HG03354 (cell line): ENCODE data around the gene CPA3.

Experiments used
- ATAC-seq: cut with Tn5 transposase; IDR thresholded peaks from one replicate; pipeline ENCODE4 v1.9.1; 2021; ENCODE audit warnings: mild to moderate bottlenecking; ENCODE audit not compliant: unreplicated experiment, poor library complexity, severe bottlenecking

CPA3 gene

DNA sequence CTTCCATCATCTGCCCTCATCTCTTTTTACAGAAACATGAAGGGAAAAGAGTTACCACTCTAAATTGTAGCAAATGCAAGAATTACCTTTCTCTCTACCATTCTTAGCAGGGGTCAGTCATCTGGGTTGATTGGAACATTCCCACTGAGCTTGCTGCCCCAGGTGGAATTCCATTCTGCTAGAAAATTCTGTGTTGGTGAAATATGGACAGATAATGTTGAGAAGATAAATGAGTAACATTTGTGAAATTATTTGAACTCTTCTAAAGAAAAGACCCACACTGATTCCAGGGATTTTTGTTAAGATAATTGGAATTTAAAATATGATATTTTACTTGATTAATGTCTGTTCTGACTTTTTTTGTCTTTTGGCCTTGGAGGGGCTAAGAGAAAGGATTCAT, 11.0 kb upstream of the CPA3 start:
- ATAC-seq, result no peak

DNA sequence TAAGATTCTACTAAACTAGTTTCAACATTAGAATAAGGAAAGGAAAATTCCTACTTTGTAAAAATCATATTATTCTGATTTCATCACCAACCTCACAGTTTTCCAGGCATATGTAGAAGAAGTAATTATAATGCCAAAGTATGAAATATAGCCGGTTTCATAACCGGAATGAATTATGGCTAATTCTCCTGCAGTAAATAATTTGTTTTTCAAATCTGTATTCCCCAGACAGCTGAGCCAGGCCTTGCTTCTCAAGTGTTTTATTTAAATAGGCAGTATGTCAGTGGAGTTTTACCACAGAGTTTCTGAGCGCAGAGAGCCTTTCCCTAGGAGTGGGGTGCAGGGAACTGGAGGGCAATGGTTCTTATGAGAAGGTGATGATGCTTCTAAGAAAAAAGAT, 8.7 kb upstream of the CPA3 start:
- no peak for ATAC-seq

DNA sequence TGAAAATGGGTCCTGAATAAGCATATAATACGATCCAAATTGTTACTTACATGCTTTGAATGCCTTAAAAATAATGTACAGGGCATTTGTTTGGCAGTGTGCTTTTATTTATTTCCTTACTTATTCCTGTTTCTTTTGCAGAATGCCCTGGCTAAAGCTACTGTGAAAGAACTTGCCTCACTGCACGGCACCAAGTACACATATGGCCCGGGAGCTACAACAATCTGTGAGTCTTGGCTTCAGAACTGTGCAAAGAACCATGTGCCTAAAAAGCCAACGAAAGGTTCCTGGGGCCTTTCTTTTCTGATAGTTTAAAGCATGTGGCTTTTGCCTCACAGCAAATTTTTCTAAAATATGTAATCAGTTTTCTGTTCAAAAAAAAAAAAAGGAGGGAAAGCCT, 7.8 kb upstream of the CPA3 start:
- ATAC-seq, result no peak

- peak; percentile 86 for ATAC-seq
Observed at GRCh38 chr3:148861277-148861869, 3.7 kb upstream of the CPA3 start.

DNA sequence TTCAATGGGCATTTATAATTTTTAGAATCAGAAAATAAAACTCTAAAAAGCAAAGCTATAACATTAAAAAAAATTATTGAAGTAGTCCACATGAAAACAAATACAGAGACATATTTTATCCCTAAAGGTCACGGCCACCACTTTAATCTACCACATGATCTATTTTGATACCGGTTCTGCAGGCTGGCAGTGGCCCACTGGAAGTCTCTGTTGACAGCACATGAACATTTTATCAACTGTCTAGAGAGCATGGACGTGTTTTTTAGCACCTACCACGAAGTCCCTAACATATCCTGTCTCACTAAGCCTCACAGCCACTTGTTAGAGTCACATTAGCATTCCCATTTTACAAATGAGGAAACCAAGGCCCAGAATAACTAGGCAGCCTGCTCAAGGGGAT, 1.8 kb upstream of the CPA3 start:
- ATAC-seq, result no peak

DNA sequence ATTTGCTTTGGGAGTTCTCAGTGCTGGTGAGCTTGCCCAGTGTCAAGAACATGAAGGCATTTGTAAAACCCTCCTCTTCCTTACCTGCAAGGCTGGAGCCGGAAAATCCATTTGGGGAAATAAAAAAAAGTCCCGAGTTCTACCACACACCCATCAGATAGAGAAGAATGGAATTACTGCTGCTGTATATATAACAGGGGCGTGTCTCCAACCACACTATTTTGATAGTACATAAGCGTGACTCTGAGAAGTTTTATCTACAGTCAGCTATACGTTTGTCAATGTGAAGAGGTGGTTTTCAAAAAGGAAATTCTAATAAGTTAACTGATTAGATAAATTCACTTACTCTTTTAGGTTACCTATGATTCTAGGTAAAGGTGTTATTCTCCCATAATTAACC, 1.3 kb upstream of the CPA3 start:
- ATAC-seq, result no peak

- no peak for ATAC-seq
Observed at GRCh38 chr3:148866261-148866660, 1.2 kb downstream of the CPA3 start.

DNA sequence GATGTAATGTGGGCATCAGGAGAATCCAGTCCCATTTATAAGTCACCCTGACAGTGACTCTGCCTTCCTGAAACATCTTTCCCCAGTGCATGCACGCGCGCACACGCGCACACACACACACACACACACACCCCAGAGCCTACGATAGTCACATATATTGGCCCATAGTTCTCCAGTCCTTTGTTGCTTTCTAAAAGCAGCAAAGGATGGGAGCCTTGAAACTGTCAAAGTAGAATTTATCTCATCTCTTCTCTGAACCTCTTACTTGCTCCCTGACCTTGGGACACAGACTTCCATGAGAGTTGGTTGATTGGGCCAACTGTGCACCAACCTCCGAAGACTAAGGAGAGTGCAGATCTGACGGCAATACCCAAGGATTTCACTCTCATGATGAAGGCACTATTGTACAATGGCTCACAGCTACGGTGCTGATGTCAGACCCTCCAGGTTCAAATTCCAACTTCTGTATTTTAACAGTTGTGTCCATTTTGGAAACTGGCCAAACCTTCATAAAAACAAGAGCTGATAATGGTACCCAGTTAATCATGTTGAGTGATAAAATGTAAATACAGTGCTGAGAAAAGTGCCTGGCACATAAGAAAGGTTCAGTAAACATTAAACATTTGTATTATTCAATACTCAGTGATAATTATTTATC, 8.3 kb downstream of the CPA3 start:
- ATAC-seq, result no peak

DNA sequence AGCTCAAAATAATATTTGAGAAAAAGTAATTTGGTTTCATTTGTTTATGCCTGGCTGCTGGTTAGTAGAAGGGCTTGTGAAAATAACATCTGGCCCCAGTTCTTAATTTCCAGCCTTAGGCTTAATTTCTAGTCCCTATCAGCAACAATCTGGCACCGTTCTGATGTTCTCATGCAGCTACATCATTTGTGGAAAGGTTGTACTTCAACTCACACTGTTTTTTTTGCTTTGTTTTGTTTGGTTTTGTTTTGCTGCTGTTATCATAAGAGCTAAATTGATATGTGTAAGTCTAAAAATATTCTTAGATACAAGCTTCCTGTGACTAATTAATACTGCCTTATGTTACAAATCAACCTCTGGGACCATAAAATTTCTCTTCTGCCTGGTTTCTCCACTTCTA, 8.9 kb downstream of the CPA3 start:
- ATAC-seq, result no peak

DNA sequence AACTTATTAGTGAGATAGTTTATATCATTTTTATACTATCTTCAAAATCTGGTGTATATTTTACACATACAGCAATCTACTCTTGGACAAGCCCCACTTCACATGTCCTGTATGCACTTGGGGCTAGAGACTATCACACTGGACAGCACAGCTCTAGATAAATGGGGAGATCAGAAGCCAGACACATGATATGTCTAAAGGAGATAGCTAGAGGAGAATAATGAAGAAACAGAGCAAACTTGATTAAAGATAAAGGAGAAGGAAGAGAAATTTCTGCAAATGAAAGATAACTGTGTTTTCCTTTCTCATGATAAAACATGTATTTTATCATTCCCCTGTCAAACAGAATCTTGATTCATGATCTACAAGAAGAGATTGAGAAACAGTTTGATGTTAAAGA, 13.0 kb downstream of the CPA3 start:
- ATAC-seq, result no peak

GRCh38 chr3:148879256-148879655, 14.2 kb downstream of the CPA3 start:
- ATAC-seq, result no peak

- ATAC-seq, result peak; percentile 64
Observed at GRCh38 chr3:148880681-148881080, 15.6 kb downstream of the CPA3 start.

GRCh38 chr3:148881286-148881685, 16.2 kb downstream of the CPA3 start:
- no peak for ATAC-seq

DNA sequence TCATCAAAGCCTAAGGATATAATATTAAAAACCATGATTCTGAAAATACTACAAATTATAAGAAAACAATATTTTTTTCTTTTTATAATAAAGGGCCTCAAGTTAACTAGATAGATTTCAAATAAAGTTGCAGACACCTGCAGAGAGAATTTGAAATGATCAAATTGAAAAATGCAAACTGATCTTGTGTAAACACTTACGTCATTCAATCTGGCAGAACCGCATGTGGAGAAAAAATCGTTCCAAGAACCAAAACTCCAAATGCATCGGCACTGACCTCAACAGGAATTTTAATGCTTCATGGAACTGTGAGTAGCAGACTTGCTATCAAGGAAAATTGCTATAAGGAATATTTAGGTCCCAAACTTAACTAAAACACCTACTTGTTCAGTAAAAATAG, 17.2 kb downstream of the CPA3 start:
- no peak for ATAC-seq

DNA sequence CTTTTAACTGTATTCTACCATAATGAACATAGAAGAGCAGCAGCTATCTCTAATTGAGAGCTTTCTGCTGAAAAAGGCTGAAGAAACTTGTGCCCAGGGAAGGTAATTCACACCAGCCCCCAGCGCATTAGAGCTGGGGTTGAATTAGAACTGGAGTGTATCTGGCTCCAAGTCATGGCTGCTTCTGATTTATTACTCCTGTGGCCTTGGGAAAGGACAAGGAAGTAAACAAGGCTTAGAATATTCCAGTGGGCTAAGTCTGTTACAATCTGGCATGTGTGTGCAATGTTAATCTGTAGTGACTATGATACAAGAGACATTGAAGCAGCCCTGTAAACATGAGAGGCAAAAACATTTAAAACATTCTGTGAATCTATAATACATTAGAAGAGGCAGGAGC, 18.1 kb downstream of the CPA3 start:
- ATAC-seq, result no peak

- ATAC-seq, result no peak
Observed at GRCh38 chr3:148884261-148884660, 19.2 kb downstream of the CPA3 start.

- no peak for ATAC-seq
Observed at GRCh38 chr3:148889828-148890227, 24.7 kb downstream of the CPA3 start.

- no peak for ATAC-seq
Observed at GRCh38 chr3:148896062-148896461, 31.0 kb downstream of the CPA3 start.

DNA sequence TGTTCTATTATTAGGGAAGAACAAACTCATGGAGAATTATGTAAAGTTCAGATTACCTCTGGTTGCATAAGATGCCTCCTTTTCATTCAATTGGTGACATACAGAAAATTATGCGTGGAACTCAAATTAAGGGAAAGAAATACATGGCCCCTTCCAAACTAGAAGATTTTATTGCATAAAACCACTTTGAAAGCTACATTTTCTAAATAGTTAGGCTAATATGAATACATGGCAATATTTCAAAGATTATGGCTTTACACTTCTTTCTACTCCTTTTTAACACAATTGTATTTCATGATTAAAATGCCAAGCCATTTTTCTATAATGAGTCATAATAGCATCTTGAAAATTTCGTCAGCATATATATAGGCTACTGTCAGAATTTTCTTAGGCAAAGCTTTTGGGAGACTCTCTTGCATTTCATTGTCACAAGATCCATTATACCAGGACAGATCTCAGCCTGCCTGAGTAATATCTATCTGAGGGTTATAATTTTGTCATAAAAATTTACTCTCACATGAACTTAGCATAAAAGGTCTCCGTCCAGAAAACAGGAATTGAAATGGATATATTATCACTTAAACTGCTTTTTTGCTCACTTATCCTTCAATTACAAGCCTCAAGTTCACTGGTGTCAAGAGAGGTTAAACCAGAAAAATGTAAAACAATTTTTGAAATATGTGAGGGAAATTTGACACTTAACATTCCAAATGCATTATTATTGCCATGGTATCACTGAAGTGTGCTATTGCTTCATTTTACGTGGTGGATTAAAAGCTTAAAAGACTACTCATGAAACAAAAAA, 37.1 kb downstream of the CPA3 start:
- ATAC-seq, result no peak

GRCh38 chr3:148903022-148903442, 37.9 kb downstream of the CPA3 start:
- ATAC-seq, result no peak

GRCh38 chr3:148903941-148904340, 38.8 kb downstream of the CPA3 start:
- ATAC-seq, result no peak
